ENCODE data around the gene OR6F1.
A peak's percentile ranks its signal among the peaks of the same experiment; 100 is the strongest.
"Not testable (repeated sequence)": the region's sequence is repeated elsewhere in the genome, so short reads cannot be mapped to it uniquely, and the experiment has no call there.

OR6F1 gene

DNA sequence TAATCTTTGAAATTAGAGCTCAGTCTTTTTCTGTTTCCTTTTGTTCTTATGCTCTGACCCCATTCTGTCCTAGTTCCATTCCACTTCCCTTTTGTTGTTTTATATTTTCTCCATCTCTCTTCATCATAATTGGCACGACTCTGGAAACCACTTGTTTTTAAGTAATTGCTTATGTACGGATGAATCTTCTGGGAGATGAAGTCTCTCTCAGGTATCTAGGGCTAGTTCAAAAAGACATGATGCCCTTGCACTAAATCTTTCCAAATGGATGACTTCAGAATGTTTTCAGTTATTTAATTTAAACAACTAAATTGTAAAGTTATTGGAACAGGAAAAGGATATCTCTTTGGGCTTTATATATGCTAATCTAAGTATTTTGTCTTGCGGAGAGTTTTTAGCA lies at the start of gene OR6F1:
Gene OR6F1, minus strand, starts transcription at position 101 of the 400 bp plus-strand sequence. CDS start 3,891 bp downstream, outside the sequence.
- Histone ChIP-seq H3K27me3 (ENCODE audit: control insufficient read depth in 5 of 5, insufficient read depth in 4 of 5, low read length in 5 of 5) (no peaks in the 10 kb centered on the region), H3K9ac (ENCODE audit: low read length in 5 of 5) (no peak within 1 kb of the TSS), H3K9me3 (ENCODE audit: control insufficient read depth in 5 of 5, low read length in 5 of 5) (peaks cover 0 to 10% (median 7%) of the 10 kb centered on the region in 5 donors), H3K4me1 (ENCODE audit: control insufficient read depth in 5 of 5, insufficient read depth in 5 of 5, low read length in 5 of 5) (no peaks in the 10 kb centered on the region), H3K4me3 (ENCODE audit: low read depth in 1 of 5, low read length in 5 of 5) (no peak within 1 kb of the TSS), H3K27ac (ENCODE audit: low read depth, low read length) (no peak within 1 kb of the TSS), H3K36me3 (ENCODE audit: control insufficient read depth in 5 of 5, insufficient read depth in 5 of 5, low read length in 5 of 5) (no peaks in the 10 kb centered on the region)

DNA sequence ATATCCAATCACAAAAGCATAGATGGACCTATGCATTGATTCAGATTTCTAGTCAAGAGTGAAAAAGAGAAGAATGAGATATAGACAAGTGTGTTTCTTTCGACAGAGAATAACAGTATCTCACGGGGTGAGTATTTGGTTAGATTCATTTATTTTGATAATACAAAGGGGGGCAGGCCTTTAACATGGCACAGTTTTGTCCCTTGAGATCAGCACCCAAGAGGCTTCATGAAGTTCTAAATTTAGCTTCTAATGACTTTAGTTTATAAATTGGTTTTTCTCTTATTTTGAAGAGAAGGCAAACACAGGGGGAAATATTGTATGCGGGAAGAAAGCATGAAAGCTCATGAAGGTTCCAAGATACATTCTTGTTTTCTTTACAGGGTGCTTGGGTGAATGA lies 44.0 kb upstream of the OR6F1 start, which contains the start of gene OR1C1:
Gene OR1C1, minus strand, starts transcription at position 101 of the 400 bp plus-strand sequence. CDS start 2,150 bp downstream, outside the sequence.
- no peaks in the 10 kb centered on the region for H3K4me1 ChIP-seq (ENCODE audit: control insufficient read depth in 5 of 5, insufficient read depth in 5 of 5, low read length in 5 of 5)
- H3K9ac ChIP-seq (ENCODE audit: low read length in 5 of 5), result no peak within 1 kb of the TSS

DNA sequence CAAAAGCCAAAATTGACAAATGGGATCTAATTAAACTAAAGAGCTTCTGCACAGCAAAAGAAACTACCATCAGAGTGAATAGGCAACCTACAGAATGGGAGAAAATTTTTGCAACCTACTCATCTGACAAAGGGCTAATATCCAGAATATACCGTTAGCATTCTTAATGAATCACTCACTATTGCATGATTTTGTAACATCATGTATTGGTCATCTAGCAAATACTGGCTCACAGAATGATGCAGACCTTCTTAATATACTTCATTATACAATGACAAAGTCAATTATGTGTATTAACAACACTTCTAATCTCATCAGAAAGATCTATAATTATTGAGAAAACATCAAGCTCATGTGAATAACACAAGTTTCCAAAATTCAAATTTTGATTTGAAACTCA lies 37.9 kb upstream of the OR6F1 start:
- peaks cover 3 to 22% (median 12%) of the 10 kb centered on the region in 5 donors for H3K9me3 ChIP-seq (ENCODE audit: control insufficient read depth in 5 of 5, low read length in 5 of 5)
- not testable (repeated sequence) for H3K4me3 ChIP-seq (ENCODE audit: low read depth in 1 of 5, low read length in 5 of 5); H3K4me1 ChIP-seq (ENCODE audit: control insufficient read depth in 5 of 5, insufficient read depth in 5 of 5, low read length in 5 of 5); H3K36me3 ChIP-seq (ENCODE audit: control insufficient read depth in 5 of 5, insufficient read depth in 5 of 5, low read length in 5 of 5); H3K27me3 ChIP-seq (ENCODE audit: control insufficient read depth in 5 of 5, insufficient read depth in 4 of 5, low read length in 5 of 5); H3K27ac ChIP-seq (ENCODE audit: low read depth, low read length); H3K9ac ChIP-seq (ENCODE audit: low read length in 5 of 5)

More for the DNA sequence above, 44.0 kb upstream of the OR6F1 start, which contains the start of gene OR1C1:
- Histone ChIP-seq H3K27me3 (ENCODE audit: control insufficient read depth in 5 of 5, insufficient read depth in 4 of 5, low read length in 5 of 5) (no peaks in the 10 kb centered on the region), H3K4me3 (ENCODE audit: low read depth in 1 of 5, low read length in 5 of 5) (no peak within 1 kb of the TSS), H3K36me3 (ENCODE audit: control insufficient read depth in 5 of 5, insufficient read depth in 5 of 5, low read length in 5 of 5) (no peaks in the 10 kb centered on the region), H3K9me3 (ENCODE audit: control insufficient read depth in 5 of 5, low read length in 5 of 5) (peaks cover 0 to 5% (median 0%) of the 10 kb centered on the region in 5 donors), H3K27ac (ENCODE audit: low read depth, low read length) (no peak within 1 kb of the TSS)

DNA sequence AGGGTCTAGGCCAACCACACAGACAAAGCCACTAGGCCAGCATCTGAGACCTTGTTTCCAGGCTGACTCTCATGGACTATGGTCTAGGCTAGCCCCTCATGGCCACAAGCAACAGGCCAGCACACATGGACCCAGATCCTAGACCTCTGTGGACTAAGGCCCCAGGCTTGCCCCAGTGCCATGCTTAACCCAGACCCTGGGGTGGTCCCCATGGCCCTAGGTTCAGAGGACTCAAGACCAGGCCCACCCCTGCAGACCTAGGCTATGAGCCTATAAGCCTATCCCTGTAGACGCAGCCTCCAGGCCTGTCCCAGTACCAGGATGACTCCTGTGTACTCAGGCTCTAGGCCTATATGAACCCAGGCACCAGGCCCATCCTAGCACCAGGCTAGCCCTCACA lies 33.4 kb upstream of the OR6F1 start:
- Histone ChIP-seq H3K4me1 (ENCODE audit: control insufficient read depth in 5 of 5, insufficient read depth in 5 of 5, low read length in 5 of 5) (no peaks in the 10 kb centered on the region), H3K9ac (ENCODE audit: low read length in 5 of 5) (no peak overlapping the region), H3K4me3 (ENCODE audit: low read depth in 1 of 5, low read length in 5 of 5) (peak overlapping the region in 1 of 5 donors; percentile 6)

DNA sequence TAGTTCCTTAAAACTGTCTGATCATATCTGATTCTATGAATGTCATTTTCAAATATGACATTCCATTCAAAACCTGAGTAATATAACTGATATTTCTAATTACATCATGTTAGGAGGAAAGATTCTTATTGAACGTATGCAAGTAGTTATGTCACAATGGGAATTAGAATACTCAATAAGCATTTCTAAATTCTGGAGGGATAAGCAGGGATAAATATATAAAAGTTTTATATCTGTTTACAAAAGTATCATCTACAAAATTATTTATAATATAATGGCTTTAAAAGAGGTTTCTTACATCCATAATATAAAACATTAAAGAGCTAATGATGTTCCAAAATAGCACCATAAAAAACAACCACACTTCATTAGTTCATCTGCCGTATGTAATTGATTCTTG lies 31.6 kb upstream of the OR6F1 start, which contains the start of gene OR14A2:
Gene OR14A2, minus strand, starts transcription at position 101 of the 400 bp plus-strand sequence.
- Histone ChIP-seq H3K27ac (ENCODE audit: low read depth, low read length) (no peak within 1 kb of the TSS), H3K27me3 (ENCODE audit: control insufficient read depth in 5 of 5, insufficient read depth in 4 of 5, low read length in 5 of 5) (no peaks in the 10 kb centered on the region)

More for the DNA sequence above, 33.4 kb upstream of the OR6F1 start:
- peaks cover 3 to 18% (median 13%) of the 10 kb centered on the region in 5 donors for H3K9me3 ChIP-seq (ENCODE audit: control insufficient read depth in 5 of 5, low read length in 5 of 5)
- no peaks in the 10 kb centered on the region for H3K27me3 ChIP-seq (ENCODE audit: control insufficient read depth in 5 of 5, insufficient read depth in 4 of 5, low read length in 5 of 5)
- H3K27ac ChIP-seq (ENCODE audit: low read depth, low read length), result no peak overlapping the region
- H3K36me3 ChIP-seq (ENCODE audit: control insufficient read depth in 5 of 5, insufficient read depth in 5 of 5, low read length in 5 of 5), result no peaks in the 10 kb centered on the region

DNA sequence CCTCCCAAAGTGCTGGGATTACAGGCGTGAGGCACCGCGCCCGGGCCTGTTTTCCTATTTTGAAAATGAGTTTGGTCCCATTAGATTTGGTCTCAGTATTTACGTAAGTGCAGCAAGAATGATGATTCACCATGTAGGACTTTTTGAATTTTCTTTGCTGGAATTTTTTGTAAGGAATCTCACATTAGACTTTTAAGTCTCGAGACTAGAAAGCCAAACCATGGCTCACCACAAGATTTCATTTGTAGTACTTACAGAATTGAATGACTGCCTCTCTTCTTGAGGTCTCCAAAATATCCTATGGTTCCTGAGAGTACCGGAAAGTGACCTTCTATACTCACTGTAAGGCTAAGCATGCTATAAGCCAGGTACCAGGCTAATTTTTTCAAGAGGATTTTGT lies 31.2 kb upstream of the OR6F1 start:
- H3K4me1 ChIP-seq (ENCODE audit: control insufficient read depth in 5 of 5, insufficient read depth in 5 of 5, low read length in 5 of 5), result no peaks in the 10 kb centered on the region
- no peak overlapping the region for H3K27ac ChIP-seq (ENCODE audit: low read depth, low read length)
- no peaks in the 10 kb centered on the region for H3K36me3 ChIP-seq (ENCODE audit: control insufficient read depth in 5 of 5, insufficient read depth in 5 of 5, low read length in 5 of 5)
- H3K9ac ChIP-seq (ENCODE audit: low read length in 5 of 5), result no peak overlapping the region
- no peaks in the 10 kb centered on the region for H3K27me3 ChIP-seq (ENCODE audit: control insufficient read depth in 5 of 5, insufficient read depth in 4 of 5, low read length in 5 of 5)
- peaks cover 3 to 18% (median 13%) of the 10 kb centered on the region in 5 donors for H3K9me3 ChIP-seq (ENCODE audit: control insufficient read depth in 5 of 5, low read length in 5 of 5)
- H3K4me3 ChIP-seq (ENCODE audit: low read depth in 1 of 5, low read length in 5 of 5), result no peak overlapping the region

More for the DNA sequence above, 31.6 kb upstream of the OR6F1 start, which contains the start of gene OR14A2:
- Histone ChIP-seq H3K9me3 (ENCODE audit: control insufficient read depth in 5 of 5, low read length in 5 of 5) (peaks cover 3 to 18% (median 13%) of the 10 kb centered on the region in 5 donors), H3K4me3 (ENCODE audit: low read depth in 1 of 5, low read length in 5 of 5) (no peak within 1 kb of the TSS), H3K36me3 (ENCODE audit: control insufficient read depth in 5 of 5, insufficient read depth in 5 of 5, low read length in 5 of 5) (no peaks in the 10 kb centered on the region), H3K9ac (ENCODE audit: low read length in 5 of 5) (no peak within 1 kb of the TSS), H3K4me1 (ENCODE audit: control insufficient read depth in 5 of 5, insufficient read depth in 5 of 5, low read length in 5 of 5) (no peaks in the 10 kb centered on the region)

DNA sequence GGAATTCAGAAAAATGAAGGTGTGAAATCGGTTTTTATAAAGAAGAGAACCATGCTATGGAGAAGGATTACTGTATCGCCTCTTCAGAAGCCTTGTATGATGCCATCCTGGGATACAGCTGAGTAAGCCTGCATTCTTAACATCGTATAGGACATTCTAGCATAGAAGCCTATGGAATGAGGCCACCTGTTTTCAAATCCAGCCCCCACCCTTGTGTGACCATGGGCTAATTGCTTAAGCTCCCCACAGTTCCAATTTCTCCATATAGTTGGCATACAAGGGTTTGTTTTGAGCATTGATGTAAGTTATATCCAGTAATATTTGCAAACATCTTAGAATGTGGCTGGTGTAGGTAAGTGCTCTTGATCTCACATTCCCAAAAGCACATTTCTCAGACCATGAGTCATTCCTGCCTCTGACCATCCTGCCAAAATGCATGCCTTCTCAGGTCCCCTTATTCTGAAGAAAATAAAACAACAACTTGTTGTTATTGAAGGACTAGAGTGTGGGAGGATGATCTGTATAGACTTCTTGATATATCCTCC lies 30.0 kb upstream of the OR6F1 start:
- H3K4me3 ChIP-seq (ENCODE audit: low read depth in 1 of 5, low read length in 5 of 5), result no peak overlapping the region
- no peak overlapping the region for H3K9ac ChIP-seq (ENCODE audit: low read length in 5 of 5)
- H3K4me1 ChIP-seq (ENCODE audit: control insufficient read depth in 5 of 5, insufficient read depth in 5 of 5, low read length in 5 of 5), result no peaks in the 10 kb centered on the region
- no peaks in the 10 kb centered on the region for H3K27me3 ChIP-seq (ENCODE audit: control insufficient read depth in 5 of 5, insufficient read depth in 4 of 5, low read length in 5 of 5)
- H3K27ac ChIP-seq (ENCODE audit: low read depth, low read length), result no peak overlapping the region
- H3K36me3 ChIP-seq (ENCODE audit: control insufficient read depth in 5 of 5, insufficient read depth in 5 of 5, low read length in 5 of 5), result no peaks in the 10 kb centered on the region
- H3K9me3 ChIP-seq (ENCODE audit: control insufficient read depth in 5 of 5, low read length in 5 of 5), result peaks cover 3 to 18% (median 13%) of the 10 kb centered on the region in 5 donors

DNA sequence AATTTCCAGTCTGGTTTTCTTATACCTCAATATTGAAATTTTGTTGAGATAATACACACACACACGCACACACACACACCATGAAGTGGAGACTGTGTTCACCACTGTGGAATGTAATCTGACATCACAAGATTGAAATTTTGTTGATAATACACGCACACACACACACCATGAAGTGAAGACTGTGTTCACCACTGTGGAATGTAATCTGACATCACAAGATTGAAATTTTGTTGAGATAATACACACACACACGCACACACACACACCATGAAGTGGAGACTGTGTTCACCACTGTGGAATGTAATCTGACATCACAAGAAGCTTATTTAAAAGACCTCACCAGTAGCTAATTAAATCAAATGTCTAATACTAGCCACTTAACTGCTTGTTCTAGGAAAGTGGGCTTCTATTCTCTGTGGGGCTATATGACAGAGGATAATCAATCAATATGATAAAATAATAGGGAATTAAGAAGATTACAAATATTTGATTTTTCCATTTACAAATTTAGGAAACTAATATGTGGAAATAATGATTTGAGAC lies 25.8 kb upstream of the OR6F1 start:
- not testable (repeated sequence) for H3K9me3 ChIP-seq (ENCODE audit: control insufficient read depth in 5 of 5, low read length in 5 of 5); H3K4me1 ChIP-seq (ENCODE audit: control insufficient read depth in 5 of 5, insufficient read depth in 5 of 5, low read length in 5 of 5); H3K36me3 ChIP-seq (ENCODE audit: control insufficient read depth in 5 of 5, insufficient read depth in 5 of 5, low read length in 5 of 5); H3K9ac ChIP-seq (ENCODE audit: low read length in 5 of 5); H3K27me3 ChIP-seq (ENCODE audit: control insufficient read depth in 5 of 5, insufficient read depth in 4 of 5, low read length in 5 of 5); H3K27ac ChIP-seq (ENCODE audit: low read depth, low read length); H3K4me3 ChIP-seq (ENCODE audit: low read depth in 1 of 5, low read length in 5 of 5)

DNA sequence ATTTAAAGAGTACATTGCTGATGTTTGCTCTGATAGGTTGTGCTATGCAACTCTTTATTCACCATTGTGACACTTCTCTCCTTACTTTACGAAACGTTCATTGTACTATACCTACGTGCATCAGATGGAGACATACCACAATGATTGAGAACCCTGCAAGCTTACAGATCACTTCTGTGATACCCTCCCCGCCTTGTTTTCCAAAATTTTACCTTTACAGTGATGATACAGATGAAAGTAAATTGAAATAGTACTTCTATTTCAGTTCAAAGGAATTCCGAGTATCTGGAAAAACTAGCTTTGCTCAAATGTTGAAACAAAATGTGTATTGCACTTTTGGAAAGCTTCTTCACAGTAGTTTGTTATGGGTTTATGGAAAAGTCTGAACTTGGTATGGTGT lies 25.3 kb upstream of the OR6F1 start:
- Histone ChIP-seq H3K9ac (ENCODE audit: low read length in 5 of 5) (no peak overlapping the region), H3K27ac (ENCODE audit: low read depth, low read length) (no peak overlapping the region), H3K36me3 (ENCODE audit: control insufficient read depth in 5 of 5, insufficient read depth in 5 of 5, low read length in 5 of 5) (no peaks in the 10 kb centered on the region), H3K4me1 (ENCODE audit: control insufficient read depth in 5 of 5, insufficient read depth in 5 of 5, low read length in 5 of 5) (no peaks in the 10 kb centered on the region), H3K27me3 (ENCODE audit: control insufficient read depth in 5 of 5, insufficient read depth in 4 of 5, low read length in 5 of 5) (no peaks in the 10 kb centered on the region), H3K4me3 (ENCODE audit: low read depth in 1 of 5, low read length in 5 of 5) (no peak overlapping the region), H3K9me3 (ENCODE audit: control insufficient read depth in 5 of 5, low read length in 5 of 5) (peaks cover 0 to 4% (median 0%) of the 10 kb centered on the region in 5 donors)

DNA sequence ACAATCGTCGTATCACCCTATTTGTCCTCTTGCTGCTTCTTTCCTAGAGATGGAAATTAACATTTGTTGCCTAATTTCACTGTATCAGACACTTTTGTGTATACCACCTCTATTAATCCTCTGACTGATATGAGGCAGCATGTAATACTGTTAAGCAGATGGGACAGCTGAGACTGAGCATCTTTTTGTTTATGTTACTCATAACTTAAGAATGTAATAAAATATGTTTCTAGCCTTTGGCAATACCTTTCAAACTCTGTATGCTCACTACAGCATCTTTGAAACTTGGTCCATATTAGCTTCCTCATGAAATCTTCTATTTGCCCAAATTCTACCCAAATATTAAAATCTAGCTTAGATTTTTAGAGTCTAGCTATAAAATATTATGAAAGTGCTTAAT lies 24.3 kb upstream of the OR6F1 start:
- Histone ChIP-seq H3K4me1 (ENCODE audit: control insufficient read depth in 5 of 5, insufficient read depth in 5 of 5, low read length in 5 of 5) (no peaks in the 10 kb centered on the region), H3K4me3 (ENCODE audit: low read depth in 1 of 5, low read length in 5 of 5) (no peak overlapping the region), H3K27me3 (ENCODE audit: control insufficient read depth in 5 of 5, insufficient read depth in 4 of 5, low read length in 5 of 5) (no peaks in the 10 kb centered on the region), H3K9ac (ENCODE audit: low read length in 5 of 5) (no peak overlapping the region), H3K36me3 (ENCODE audit: control insufficient read depth in 5 of 5, insufficient read depth in 5 of 5, low read length in 5 of 5) (no peaks in the 10 kb centered on the region), H3K9me3 (ENCODE audit: control insufficient read depth in 5 of 5, low read length in 5 of 5) (peaks cover 0 to 4% (median 0%) of the 10 kb centered on the region in 5 donors), H3K27ac (ENCODE audit: low read depth, low read length) (no peak overlapping the region)

Data from subcutaneous abdominal adipose tissue (tissue), 5 donors.